ENCODE data around the gene SORCS2. TPM values are rescaled to one million over a fixed set of nuclear protein-coding genes. Genes with fewer than 3 reads are reported as not detected.

SORCS2 gene
- total and polyA plus RNA-seq, 2 donors (not counting 1 experiment from before 2014, with no cell fraction given): not detected

DNA sequence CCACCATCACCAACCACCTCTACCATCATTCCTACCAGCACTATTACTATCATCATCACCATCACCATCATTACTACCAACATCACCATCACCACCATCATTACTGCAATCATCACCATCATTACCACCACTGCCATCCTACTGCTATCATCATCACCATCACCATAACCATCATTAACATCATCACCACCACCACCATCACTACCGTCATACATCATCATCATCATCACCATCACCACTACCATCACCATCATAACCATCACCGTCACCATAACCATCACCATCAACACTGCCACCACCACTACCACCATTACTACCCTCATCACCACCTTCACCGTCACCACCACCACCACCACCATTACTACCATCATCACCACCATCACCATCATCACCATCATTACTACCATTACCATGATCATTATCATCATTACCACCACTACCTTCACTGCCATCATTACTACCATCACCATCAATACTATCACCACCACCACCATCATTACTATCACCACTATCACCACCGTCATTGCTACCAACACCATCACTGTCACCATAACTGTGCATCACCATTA lies 170.6 kb downstream of the SORCS2 start:
- Histone ChIP-seq H4K20me1 (ENCODE audit: control insufficient read depth, insufficient read depth, low read length, poor library complexity, severe bottlenecking) (no peaks in the 10 kb centered on the region), H3K4me1 (ENCODE audit: control insufficient read depth in 2 of 2, insufficient read depth in 2 of 2, low read length in 2 of 2) (no peaks in the 10 kb centered on the region), H3K9ac (ENCODE audit: low read length) (no peak overlapping the region), H3K4me2 (replicated peaks; ENCODE audit: low read depth, low read length, poor library complexity, severe bottlenecking) (no peak overlapping the region), H3K36me3 (replicated peaks in 1 of 2; ENCODE audit: control extremely low read depth in 1 of 2, control insufficient read depth in 1 of 2, extremely low read depth in 1 of 2, insufficient read depth in 2 of 2, low read length in 1 of 2) (no peaks in the 10 kb centered on the region), H2AFZ (ENCODE audit: insufficient read depth, low read depth, low read length, poor library complexity, severe bottlenecking) (no peak overlapping the region), H3K27me3 (replicated peaks in 1 of 4; ENCODE audit: control extremely low read depth in 1 of 4, control insufficient read depth in 3 of 4, insufficient read depth in 4 of 4, low read length in 3 of 4) (no peaks in the 10 kb centered on the region), H3K9me3 (ENCODE audit: control extremely low read depth in 1 of 3, control insufficient read depth in 2 of 3, insufficient read depth in 1 of 3, low read length in 2 of 3) (peaks cover 0 to 9% (median 0%) of the 10 kb centered on the region in 3 donors), H3K79me2 (ENCODE audit: control insufficient read depth, insufficient read depth, low read length) (no peaks in the 10 kb centered on the region), H3K4me3 (ENCODE audit: control extremely low read depth in 1 of 5, extremely low read depth in 1 of 5, insufficient read depth in 1 of 5, low read depth in 2 of 5, low read length in 4 of 5) (no peak overlapping the region), H3K27ac (ENCODE audit: low read length in 2 of 2) (no peak overlapping the region)
- no peak for TF ChIP-seq EZH2 (IDR thresholded peaks at IDR 0.05; ENCODE audit: borderline replicate concordance, insufficient read depth, low read depth, low read length, poor library complexity, severe bottlenecking)
- TF ChIP-seq, protein P1, sequence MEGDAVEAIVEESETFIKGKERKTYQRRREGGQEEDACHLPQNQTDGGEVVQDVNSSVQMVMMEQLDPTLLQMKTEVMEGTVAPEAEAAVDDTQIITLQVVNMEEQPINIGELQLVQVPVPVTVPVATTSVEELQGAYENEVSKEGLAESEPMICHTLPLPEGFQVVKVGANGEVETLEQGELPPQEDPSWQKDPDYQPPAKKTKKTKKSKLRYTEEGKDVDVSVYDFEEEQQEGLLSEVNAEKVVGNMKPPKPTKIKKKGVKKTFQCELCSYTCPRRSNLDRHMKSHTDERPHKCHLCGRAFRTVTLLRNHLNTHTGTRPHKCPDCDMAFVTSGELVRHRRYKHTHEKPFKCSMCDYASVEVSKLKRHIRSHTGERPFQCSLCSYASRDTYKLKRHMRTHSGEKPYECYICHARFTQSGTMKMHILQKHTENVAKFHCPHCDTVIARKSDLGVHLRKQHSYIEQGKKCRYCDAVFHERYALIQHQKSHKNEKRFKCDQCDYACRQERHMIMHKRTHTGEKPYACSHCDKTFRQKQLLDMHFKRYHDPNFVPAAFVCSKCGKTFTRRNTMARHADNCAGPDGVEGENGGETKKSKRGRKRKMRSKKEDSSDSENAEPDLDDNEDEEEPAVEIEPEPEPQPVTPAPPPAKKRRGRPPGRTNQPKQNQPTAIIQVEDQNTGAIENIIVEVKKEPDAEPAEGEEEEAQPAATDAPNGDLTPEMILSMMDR (IDR thresholded peaks at IDR 0.05): no peak
- ATAC-seq (ENCODE audit: low read depth): no peak
- H3K9me3 Mint-ChIP-seq (ENCODE audit: insufficient read depth): peaks cover 2% of the 10 kb centered on the region
- ChIA-PET CTCF (no interaction called here), POLR2A (no interaction called here)
- no peaks in the 10 kb centered on the region for H3K27me3 Mint-ChIP-seq
- DNase-seq: no peak
- no peak overlapping the region for H3K27ac Mint-ChIP-seq
- WGBS (ENCODE audit: insufficient coverage): 99% methylated on average over 4 of the region's 4 CpGs
- intact Hi-C loops (cut with micrococcal nuclease): no loop called here
- no peaks in the 10 kb centered on the region for H3K4me1 Mint-ChIP-seq
- H3K4me3 Mint-ChIP-seq: no peak overlapping the region

DNA sequence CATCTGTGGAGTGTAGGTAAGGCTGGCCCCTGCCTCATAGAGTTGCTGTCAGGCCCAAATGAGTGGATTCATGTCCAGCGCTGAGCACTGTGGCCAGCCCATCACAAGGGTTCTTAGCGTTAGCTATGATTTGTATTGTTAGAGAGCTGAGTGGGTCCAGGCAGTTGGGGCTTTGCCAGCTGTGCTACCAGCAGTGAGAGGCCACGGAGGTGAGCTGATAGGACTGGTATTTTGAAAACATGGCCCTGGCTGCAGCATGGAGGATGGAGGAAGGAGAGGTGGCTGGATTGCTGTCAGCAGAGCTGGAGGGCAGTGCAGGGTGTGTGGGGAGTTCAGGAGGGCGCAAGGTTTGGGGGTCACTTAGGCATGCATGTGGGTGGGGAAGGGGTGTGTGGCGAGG lies 172.6 kb downstream of the SORCS2 start:
- Histone ChIP-seq H3K27ac (ENCODE audit: low read length in 2 of 2) (no peak overlapping the region), H3K4me1 (ENCODE audit: control insufficient read depth in 2 of 2, insufficient read depth in 2 of 2, low read length in 2 of 2) (no peaks in the 10 kb centered on the region), H2AFZ (ENCODE audit: insufficient read depth, low read depth, low read length, poor library complexity, severe bottlenecking) (no peak overlapping the region), H3K79me2 (ENCODE audit: control insufficient read depth, insufficient read depth, low read length) (no peaks in the 10 kb centered on the region), H3K9me3 (ENCODE audit: control extremely low read depth in 1 of 3, control insufficient read depth in 2 of 3, insufficient read depth in 1 of 3, low read length in 2 of 3) (peaks cover 0 to 13% (median 0%) of the 10 kb centered on the region in 3 donors), H3K4me3 (ENCODE audit: control extremely low read depth in 1 of 5, extremely low read depth in 1 of 5, insufficient read depth in 1 of 5, low read depth in 2 of 5, low read length in 4 of 5) (no peak overlapping the region), H3K9ac (ENCODE audit: low read length) (no peak overlapping the region), H3K4me2 (replicated peaks; ENCODE audit: low read depth, low read length, poor library complexity, severe bottlenecking) (no peak overlapping the region), H3K36me3 (replicated peaks in 1 of 2; ENCODE audit: control extremely low read depth in 1 of 2, control insufficient read depth in 1 of 2, extremely low read depth in 1 of 2, insufficient read depth in 2 of 2, low read length in 1 of 2) (no peaks in the 10 kb centered on the region), H4K20me1 (ENCODE audit: control insufficient read depth, insufficient read depth, low read length, poor library complexity, severe bottlenecking) (no peaks in the 10 kb centered on the region), H3K27me3 (replicated peaks in 1 of 4; ENCODE audit: control extremely low read depth in 1 of 4, control insufficient read depth in 3 of 4, insufficient read depth in 4 of 4, low read length in 3 of 4) (no peaks in the 10 kb centered on the region)
- no peak for TF ChIP-seq EZH2 (IDR thresholded peaks at IDR 0.05; ENCODE audit: borderline replicate concordance, insufficient read depth, low read depth, low read length, poor library complexity, severe bottlenecking)
- TF ChIP-seq, protein P1 (IDR thresholded peaks at IDR 0.05): no peak
- intact Hi-C loops (cut with micrococcal nuclease): no loop called here
- WGBS (ENCODE audit: insufficient coverage): 78% methylated on average over 5 of the region's 5 CpGs
- Mint-ChIP-seq H3K9me3 (ENCODE audit: insufficient read depth) (peaks cover 2% of the 10 kb centered on the region), H3K4me1 (no peaks in the 10 kb centered on the region), H3K27ac (no peak overlapping the region), H3K27me3 (no peaks in the 10 kb centered on the region), H3K4me3 (no peak overlapping the region)
- POLR2A ChIA-PET: no interaction called here
- ATAC-seq (ENCODE audit: low read depth): no peak
- CTCF ChIA-PET: no interaction called here
- no peak for DNase-seq
